Activated CD4-positive, alpha-beta T cell treated with anti-CD3 and anti-CD28 coated beads, Interleukin-2, amount 10 ng/mL, durations not matched to agents 24 days and 14 days (primary cell): ENCODE data around the gene MRPL2. TPM values are rescaled to one million over a fixed set of nuclear protein-coding genes. Genes with fewer than 3 reads are reported as not detected.

Source experiments
- DNase-seq: peaks from one replicate; pipeline ENCODE4 v3.0.0; 2022
- H3K27ac Mint-ChIP-seq: one replicate; pipeline ENCODE4 v1.8.0; 2022; ENCODE audit warnings: mild to moderate bottlenecking, mixed read lengths
- H3K27me3 Mint-ChIP-seq: one replicate; pipeline ENCODE4 v1.8.0; 2022; ENCODE audit warnings: mixed read lengths
- H3K36me3 Mint-ChIP-seq: one replicate; pipeline ENCODE4 v1.8.0; 2022; ENCODE audit warnings: low read depth, mild to moderate bottlenecking, mixed read lengths
- H3K4me1 Mint-ChIP-seq: one replicate; pipeline ENCODE4 v1.8.0; 2021; ENCODE audit warnings: mixed read lengths
- H3K4me3 Mint-ChIP-seq: one replicate; pipeline ENCODE4 v1.8.0; 2022; ENCODE audit warnings: mild to moderate bottlenecking, moderate library complexity, mixed read lengths
- H3K9me3 Mint-ChIP-seq: one replicate; pipeline ENCODE4 v1.8.0; 2021; ENCODE audit warnings: mixed read lengths
- intact Hi-C: fragments of 100-400 bp; cut with micrococcal nuclease; formaldehyde crosslinking; loops from one replicate; pipeline ENCODE4 v1.15.1; 2023
- total RNA-seq: library from RNA; stranded (reverse); gene quantifications from 2 replicates; pipeline ENCODE4 v1.2.3, GENCODE V29; 2022

The MRPL2 gene
- total RNA-seq, 1 donor from 2014 or later = 103 TPM

GRCh38 chr6:43034190-43034525, 25.1 kb downstream of the MRPL2 start:
- Mint-ChIP-seq H3K9me3 (no peaks in the 10 kb centered on the region), H3K36me3 (peaks cover 57% of the 10 kb centered on the region), H3K4me3 (no peak overlapping the region), H3K27ac (no peak overlapping the region), H3K27me3 (no peaks in the 10 kb centered on the region), H3K4me1 (peaks cover 7% of the 10 kb centered on the region)
- intact Hi-C loops = no loop called here
- no peak for DNase-seq

GRCh38 chr6:43033496-43034189, 25.6 kb downstream of the MRPL2 start:
- Mint-ChIP-seq H3K4me1 (peaks cover 7% of the 10 kb centered on the region), H3K4me3 (no peak overlapping the region), H3K36me3 (peaks cover 60% of the 10 kb centered on the region), H3K27me3 (no peaks in the 10 kb centered on the region), H3K9me3 (no peaks in the 10 kb centered on the region), H3K27ac (no peak overlapping the region)
- no peak for DNase-seq
- intact Hi-C loops = no loop called here

- intact Hi-C loops = no loop called here
- H3K4me1 Mint-ChIP-seq = peaks cover 7% of the 10 kb centered on the region
- H3K4me3 Mint-ChIP-seq = no peak overlapping the region
- no peak overlapping the region for H3K27ac Mint-ChIP-seq
- no peaks in the 10 kb centered on the region for H3K9me3 Mint-ChIP-seq
- peaks cover 58% of the 10 kb centered on the region for H3K36me3 Mint-ChIP-seq
- H3K27me3 Mint-ChIP-seq = no peaks in the 10 kb centered on the region
- no peak for DNase-seq
Observed at GRCh38 chr6:43032326-43032725, 26.9 kb downstream of the MRPL2 start.

GRCh38 chr6:43029120-43029519, 30.1 kb downstream of the MRPL2 start:
- Mint-ChIP-seq H3K9me3 (no peaks in the 10 kb centered on the region), H3K4me1 (peaks cover 17% of the 10 kb centered on the region), H3K27ac (no peak overlapping the region), H3K27me3 (no peaks in the 10 kb centered on the region), H3K4me3 (no peak overlapping the region), H3K36me3 (peaks cover 65% of the 10 kb centered on the region)
- intact Hi-C loops = no loop called here
- no peak for DNase-seq

- intact Hi-C loops = no loop called here
- DNase-seq = no peak
- no peak overlapping the region for H3K27ac Mint-ChIP-seq
- no peaks in the 10 kb centered on the region for H3K9me3 Mint-ChIP-seq
- peaks cover 14% of the 10 kb centered on the region for H3K4me1 Mint-ChIP-seq
- H3K36me3 Mint-ChIP-seq = peaks cover 50% of the 10 kb centered on the region
- no peak overlapping the region for H3K4me3 Mint-ChIP-seq
- H3K27me3 Mint-ChIP-seq = no peaks in the 10 kb centered on the region
Observed at GRCh38 chr6:43026365-43026764, 32.9 kb downstream of the MRPL2 start.

- intact Hi-C loops = no loop called here
- peak overlapping the region; percentile 5 for H3K4me3 Mint-ChIP-seq
Observed at GRCh38 chr6:43024436-43024835, 34.8 kb downstream of the MRPL2 start.

GRCh38 chr6:43021270-43022047, 37.8 kb downstream of the MRPL2 start, which contains the start of gene RRP36:
Gene RRP36, plus strand, starts transcription at chr6:43021623. Its CDS starts 32 bp downstream, at chr6:43021655.
- H3K27ac Mint-ChIP-seq = peak within 1 kb of the TSS; percentile 86
- peak; percentile 92 for DNase-seq
- H3K4me3 Mint-ChIP-seq = peak within 1 kb of the TSS; percentile 94
- H3K27me3 Mint-ChIP-seq = no peaks in the 10 kb centered on the region
- peaks cover 42% of the 10 kb centered on the region for H3K36me3 Mint-ChIP-seq
- intact Hi-C loops = loop anchor here (1.0 kb wide), 1 partner anchor 32 kb away; the partner anchor contains the start of gene CUL7
- peaks cover 33% of the 10 kb centered on the region for H3K4me1 Mint-ChIP-seq
- H3K9me3 Mint-ChIP-seq = no peaks in the 10 kb centered on the region

More at GRCh38 chr6:43024436-43024835, 34.8 kb downstream of the MRPL2 start:
- Mint-ChIP-seq H3K9me3 (no peaks in the 10 kb centered on the region), H3K27ac (peak overlapping the region; percentile 72), H3K27me3 (no peaks in the 10 kb centered on the region), H3K4me1 (peaks cover 22% of the 10 kb centered on the region), H3K36me3 (peaks cover 44% of the 10 kb centered on the region)
- no peak for DNase-seq

GRCh38 chr6:43020847-43021246, 38.4 kb downstream of the MRPL2 start:
- Mint-ChIP-seq H3K4me3 (peak overlapping the region; percentile 94), H3K36me3 (peaks cover 42% of the 10 kb centered on the region), H3K27me3 (no peaks in the 10 kb centered on the region), H3K27ac (no peak overlapping the region), H3K4me1 (peaks cover 35% of the 10 kb centered on the region), H3K9me3 (no peaks in the 10 kb centered on the region)
- intact Hi-C loops = loop anchor here (1.0 kb wide), 1 partner anchor 32 kb away; the partner anchor contains the start of gene CUL7
- no peak for DNase-seq

GRCh38 chr6:43020052-43020705, 39.1 kb downstream of the MRPL2 start:
- Mint-ChIP-seq H3K36me3 (peaks cover 39% of the 10 kb centered on the region), H3K4me1 (peaks cover 36% of the 10 kb centered on the region), H3K4me3 (peak overlapping the region; percentile 94), H3K9me3 (no peaks in the 10 kb centered on the region), H3K27me3 (no peaks in the 10 kb centered on the region), H3K27ac (peak overlapping the region; percentile 52)
- intact Hi-C loops = no loop called here
- DNase-seq = no peak

GRCh38 chr6:43019152-43019551, 40.1 kb downstream of the MRPL2 start:
- no peaks in the 10 kb centered on the region for H3K27me3 Mint-ChIP-seq
- no peaks in the 10 kb centered on the region for H3K9me3 Mint-ChIP-seq
- DNase-seq = no peak
- H3K4me3 Mint-ChIP-seq = peak overlapping the region; percentile 0
- H3K36me3 Mint-ChIP-seq = peaks cover 32% of the 10 kb centered on the region
- peaks cover 38% of the 10 kb centered on the region for H3K4me1 Mint-ChIP-seq
- no peak overlapping the region for H3K27ac Mint-ChIP-seq
- intact Hi-C loops = no loop called here

GRCh38 chr6:43016943-43017334, 42.3 kb downstream of the MRPL2 start:
- Mint-ChIP-seq H3K4me3 (no peak overlapping the region), H3K4me1 (peaks cover 52% of the 10 kb centered on the region), H3K27ac (no peak overlapping the region), H3K36me3 (peaks cover 48% of the 10 kb centered on the region), H3K9me3 (no peaks in the 10 kb centered on the region), H3K27me3 (no peaks in the 10 kb centered on the region)
- no peak for DNase-seq
- intact Hi-C loops = no loop called here

GRCh38 chr6:43016176-43016942, 42.9 kb downstream of the MRPL2 start:
- H3K9me3 Mint-ChIP-seq = no peaks in the 10 kb centered on the region
- H3K27ac Mint-ChIP-seq = no peak overlapping the region
- peak overlapping the region; percentile 38 for H3K4me3 Mint-ChIP-seq
- no peak for DNase-seq
- peaks cover 52% of the 10 kb centered on the region for H3K4me1 Mint-ChIP-seq
- H3K27me3 Mint-ChIP-seq = no peaks in the 10 kb centered on the region
- intact Hi-C loops = no loop called here
- H3K36me3 Mint-ChIP-seq = peaks cover 50% of the 10 kb centered on the region

GRCh38 chr6:43014434-43014909, 44.8 kb downstream of the MRPL2 start:
- peaks cover 60% of the 10 kb centered on the region for H3K36me3 Mint-ChIP-seq
- no peaks in the 10 kb centered on the region for H3K27me3 Mint-ChIP-seq
- peak overlapping the region; percentile 92 for H3K27ac Mint-ChIP-seq
- peak overlapping the region; percentile 99 for H3K4me3 Mint-ChIP-seq
- intact Hi-C loops = loop anchor here (1.0 to 5.0 kb wide), 4 partner anchors 35 to 452 kb away; partner anchors contain the start of genes CNPY3, KLC4, MRPL2 and PEX6
- no peaks in the 10 kb centered on the region for H3K9me3 Mint-ChIP-seq
- H3K4me1 Mint-ChIP-seq = peaks cover 44% of the 10 kb centered on the region
- no peak for DNase-seq
